Measurements from ENCODE around the gene SHOX. TPM values are rescaled to one million over a fixed set of nuclear protein-coding genes. Genes with fewer than 3 reads are reported as not detected.
A peak's percentile ranks its signal among the peaks of the same experiment; 100 is the strongest.
"Not testable (repeated sequence)": the region's sequence is repeated elsewhere in the genome, so short reads cannot be mapped to it uniquely, and the experiment has no call there.

SHOX gene
- total RNA-seq, 1 donor from 2014 or later, result not detected

- TF ChIP-seq, protein P1, sequence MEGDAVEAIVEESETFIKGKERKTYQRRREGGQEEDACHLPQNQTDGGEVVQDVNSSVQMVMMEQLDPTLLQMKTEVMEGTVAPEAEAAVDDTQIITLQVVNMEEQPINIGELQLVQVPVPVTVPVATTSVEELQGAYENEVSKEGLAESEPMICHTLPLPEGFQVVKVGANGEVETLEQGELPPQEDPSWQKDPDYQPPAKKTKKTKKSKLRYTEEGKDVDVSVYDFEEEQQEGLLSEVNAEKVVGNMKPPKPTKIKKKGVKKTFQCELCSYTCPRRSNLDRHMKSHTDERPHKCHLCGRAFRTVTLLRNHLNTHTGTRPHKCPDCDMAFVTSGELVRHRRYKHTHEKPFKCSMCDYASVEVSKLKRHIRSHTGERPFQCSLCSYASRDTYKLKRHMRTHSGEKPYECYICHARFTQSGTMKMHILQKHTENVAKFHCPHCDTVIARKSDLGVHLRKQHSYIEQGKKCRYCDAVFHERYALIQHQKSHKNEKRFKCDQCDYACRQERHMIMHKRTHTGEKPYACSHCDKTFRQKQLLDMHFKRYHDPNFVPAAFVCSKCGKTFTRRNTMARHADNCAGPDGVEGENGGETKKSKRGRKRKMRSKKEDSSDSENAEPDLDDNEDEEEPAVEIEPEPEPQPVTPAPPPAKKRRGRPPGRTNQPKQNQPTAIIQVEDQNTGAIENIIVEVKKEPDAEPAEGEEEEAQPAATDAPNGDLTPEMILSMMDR (IDR thresholded peaks at IDR 0.05), result no peak
- no peak for TF ChIP-seq POLR2A (IDR thresholded peaks at IDR 0.05)
- no peak for TF ChIP-seq POLR2AphosphoS5 (IDR thresholded peaks at IDR 0.05; ENCODE audit: insufficient read depth in 1 of 2, low read depth in 1 of 2)
- no peaks in the 10 kb centered on the region for H3K4me1 ChIP-seq
- intact Hi-C loops (cut with DNase I), result no loop called here
- no peaks in the 10 kb centered on the region for H3K36me3 ChIP-seq
- peak in 1 of 2 donors; percentile 67 for DNase-seq (ENCODE audit: extremely low spot score in 2 of 2)
- H3K27me3 ChIP-seq, result no peaks in the 10 kb centered on the region
- no peak overlapping the region for H3K27ac ChIP-seq
- H3K4me3 ChIP-seq, result no peak overlapping the region
- H3K9me3 ChIP-seq, result peaks cover 10% of the 10 kb centered on the region
These were observed 16.5 kb upstream of the SHOX start for GRCh38 chrX:614136-614535.

DNA sequence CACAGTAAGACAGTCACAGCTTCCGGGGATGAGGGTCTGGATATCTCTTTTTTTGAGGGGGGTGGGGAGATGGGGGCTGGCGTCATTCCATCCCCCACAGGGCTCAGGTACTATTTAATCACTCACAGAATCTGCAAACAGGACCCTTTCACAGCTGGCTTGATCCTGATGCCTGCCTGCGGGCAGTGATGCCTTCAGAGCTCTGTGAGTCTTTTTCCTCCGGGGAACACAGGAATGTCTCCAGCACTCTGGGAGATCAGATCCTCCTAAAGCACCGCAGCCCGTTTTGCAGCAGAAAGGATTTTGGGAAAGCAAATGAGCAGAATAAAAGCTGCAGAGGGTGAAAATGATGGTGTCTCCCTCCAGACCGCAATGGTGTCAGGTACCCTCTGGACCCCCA lies 13.2 kb upstream of the SHOX start:
- Histone ChIP-seq H3K4me3 (no peak overlapping the region), H3K4me1 (no peaks in the 10 kb centered on the region), H3K36me3 (no peaks in the 10 kb centered on the region), H3K9me3 (no peaks in the 10 kb centered on the region), H3K27me3 (no peaks in the 10 kb centered on the region), H3K27ac (no peak overlapping the region)
- DNase-seq (ENCODE audit: extremely low spot score in 2 of 2), result peak; percentile 8 to 64
- TF ChIP-seq POLR2AphosphoS5 (IDR thresholded peaks at IDR 0.05; ENCODE audit: insufficient read depth in 1 of 2, low read depth in 1 of 2), result no peak
- TF ChIP-seq, protein P1 (IDR thresholded peaks at IDR 0.05), result no peak
- no peak for TF ChIP-seq POLR2A (IDR thresholded peaks at IDR 0.05)
- intact Hi-C loops (cut with DNase I), result no loop called here

DNA sequence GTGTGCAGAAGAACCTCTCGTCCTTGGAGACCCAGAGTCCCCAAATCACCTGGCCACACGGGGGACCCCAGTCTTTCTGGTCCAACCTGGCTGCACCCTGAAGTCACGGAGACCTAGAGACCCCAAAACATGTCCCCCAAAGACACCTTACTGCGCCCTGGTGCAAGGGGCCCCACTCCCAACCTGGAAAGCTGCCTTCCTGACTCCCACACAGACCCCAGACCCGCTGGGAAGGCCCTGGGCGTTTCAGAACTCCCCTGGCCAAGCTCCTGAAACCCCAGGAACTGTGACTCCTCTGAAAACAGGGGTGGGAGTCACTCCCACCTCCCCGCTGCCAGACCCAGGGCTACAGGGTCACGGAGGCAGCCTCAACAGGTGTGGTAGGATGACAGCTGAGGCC lies 12.7 kb upstream of the SHOX start:
- no peaks in the 10 kb centered on the region for H3K36me3 ChIP-seq
- intact Hi-C loops (cut with DNase I), result no loop called here
- no peak overlapping the region for H3K27ac ChIP-seq
- H3K4me1 ChIP-seq, result no peaks in the 10 kb centered on the region
- H3K4me3 ChIP-seq, result no peak overlapping the region
- H3K27me3 ChIP-seq, result no peaks in the 10 kb centered on the region
- H3K9me3 ChIP-seq, result no peaks in the 10 kb centered on the region
- TF ChIP-seq POLR2A (IDR thresholded peaks at IDR 0.05), result no peak
- TF ChIP-seq, protein P1 (IDR thresholded peaks at IDR 0.05), result no peak
- TF ChIP-seq POLR2AphosphoS5 (IDR thresholded peaks at IDR 0.05; ENCODE audit: insufficient read depth in 1 of 2, low read depth in 1 of 2), result no peak
- DNase-seq (ENCODE audit: extremely low spot score in 2 of 2), result peak; percentile 52

DNA sequence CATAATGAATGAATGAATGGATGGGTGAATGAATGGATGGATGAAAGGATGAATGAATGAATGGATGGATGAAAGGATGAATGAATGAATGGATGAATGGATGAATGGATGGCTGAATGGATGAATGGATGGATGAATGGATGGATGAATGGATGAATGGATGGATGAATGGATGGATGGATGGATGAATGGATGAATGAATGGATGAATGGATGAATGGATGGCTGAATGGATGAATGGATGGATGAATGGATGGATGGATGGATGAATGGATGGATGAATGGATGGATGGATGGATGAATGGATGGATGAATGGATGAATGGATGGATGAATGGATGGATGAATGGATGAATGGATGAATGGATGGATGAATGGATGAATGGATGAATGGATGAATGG lies 12.3 kb upstream of the SHOX start:
- H3K27ac ChIP-seq; H3K4me1 ChIP-seq; H3K4me3 ChIP-seq; intact Hi-C loops (cut with DNase I); H3K9me3 ChIP-seq; H3K27me3 ChIP-seq; H3K36me3 ChIP-seq; DNase-seq (ENCODE audit: extremely low spot score in 2 of 2): not testable (repeated sequence)

DNA sequence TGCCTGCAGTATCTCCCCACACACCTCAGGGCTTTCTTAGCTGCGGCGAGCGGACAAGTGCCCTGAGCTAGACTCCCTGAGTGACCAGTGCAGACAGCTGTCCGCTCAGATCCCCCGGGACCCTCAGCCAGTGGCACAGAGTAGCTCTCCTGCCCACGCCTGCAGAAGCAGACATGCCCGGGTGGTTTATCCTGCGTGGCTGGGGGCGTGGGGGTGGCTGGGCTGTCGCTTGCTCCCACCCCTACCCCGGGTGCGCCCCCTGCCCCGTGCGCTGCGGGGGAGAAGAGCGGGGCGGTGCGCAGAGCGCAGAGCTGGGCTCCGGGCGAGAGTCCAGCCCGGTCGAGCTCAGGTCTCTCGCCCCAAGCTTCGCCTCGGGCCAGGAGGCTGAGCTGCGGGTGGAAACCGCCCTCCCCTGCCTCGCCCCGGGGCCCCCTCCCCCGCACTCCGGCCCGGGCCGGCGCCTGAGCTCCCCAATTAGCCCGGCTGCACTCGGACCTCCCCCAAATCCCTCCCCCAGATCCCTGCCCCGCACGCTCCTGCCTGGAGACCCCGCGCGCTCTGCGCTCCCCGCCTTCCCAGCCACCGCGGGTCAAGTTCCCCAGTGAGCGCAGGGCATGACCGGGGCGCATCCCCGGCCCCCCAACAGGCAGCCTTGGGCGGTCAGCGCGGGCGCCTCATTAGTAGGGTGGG lies 11.7 kb upstream of the SHOX start:
- DNase-seq (ENCODE audit: extremely low spot score in 2 of 2), result peak; percentile 54 to 84
- H3K27me3 ChIP-seq, result no peaks in the 10 kb centered on the region

More for the DNA sequence above, 11.7 kb upstream of the SHOX start:
- Histone ChIP-seq H3K27ac (no peak overlapping the region), H3K9me3 (no peaks in the 10 kb centered on the region), H3K36me3 (no peaks in the 10 kb centered on the region), H3K4me1 (peaks cover 4% of the 10 kb centered on the region), H3K4me3 (no peak overlapping the region)
- TF ChIP-seq POLR2A (IDR thresholded peaks at IDR 0.05) (no peak), POLR2AphosphoS5 (IDR thresholded peaks at IDR 0.05; ENCODE audit: insufficient read depth in 1 of 2, low read depth in 1 of 2) (no peak)
- TF ChIP-seq, protein P1 (IDR thresholded peaks at IDR 0.05), result no peak
- intact Hi-C loops (cut with DNase I), result no loop called here
